ENCODE data around the gene LMTK3.

Gene LMTK3

GRCh38 chr19:48480183-48480557 lies 31.5 kb downstream of the LMTK3 start:
- Histone ChIP-seq H3K36me3 (ENCODE audit: control insufficient read depth in 1 of 2, insufficient read depth in 2 of 2, low read length in 2 of 2) (peaks cover 64 to 66% of the 10 kb centered on the region in 2 experiments), H3K79me2 (ENCODE audit: control insufficient read depth, insufficient read depth, low read length, poor library complexity) (no peaks in the 10 kb centered on the region), H3K9me3 (ENCODE audit: insufficient read depth, low read depth, low read length) (no peaks in the 10 kb centered on the region), H3K4ac (ENCODE audit: low read depth, low read length) (no peak overlapping the region), H3K27me3 (ENCODE audit: insufficient read depth, low read length) (no peaks in the 10 kb centered on the region), H2AK5ac (ENCODE audit: low read length) (no peak overlapping the region), H2AFZ (ENCODE audit: insufficient read depth, low read length, poor library complexity) (no peak overlapping the region), H3K14ac (ENCODE audit: low read length) (no peak overlapping the region), H4K12ac (ENCODE audit: low read depth, low read length) (no peak overlapping the region), H3K4me3 (ENCODE audit: low read depth, low read length) (no peak overlapping the region), H3K79me1 (ENCODE audit: low read length) (no peaks in the 10 kb centered on the region), H2BK12ac (ENCODE audit: low read length) (no peak overlapping the region), H3K9ac (ENCODE audit: low read length) (no peak overlapping the region), H3K18ac (ENCODE audit: low read length) (no peak overlapping the region), H3K4me2 (ENCODE audit: low read length) (no peak overlapping the region), H4K8ac (ENCODE audit: low read depth, low read length) (no peak overlapping the region), H3K4me1 (ENCODE audit: control insufficient read depth in 1 of 2, insufficient read depth in 2 of 2, low read length in 2 of 2) (no peaks in the 10 kb centered on the region), H4K91ac (ENCODE audit: low read depth, low read length) (no peak overlapping the region), H3K27ac (ENCODE audit: low read depth, low read length) (no peak overlapping the region), H3K23ac (ENCODE audit: low read length) (no peak overlapping the region), H2BK5ac (ENCODE audit: low read depth, low read length, poor library complexity) (no peak overlapping the region), H2BK120ac (ENCODE audit: insufficient read depth, low read length, poor library complexity) (no peak overlapping the region)
- peak in 1 of 2 donors; percentile 42 for DNase-seq
- no CpG with 5 or more reads among the region's 32 CpGs for WGBS (ENCODE audit: extremely low coverage, insufficient coverage, insufficient read length)

- Histone ChIP-seq H4K8ac (ENCODE audit: low read depth, low read length) (no peak overlapping the region), H2BK12ac (ENCODE audit: low read length) (no peak overlapping the region)
- WGBS (ENCODE audit: extremely low coverage, insufficient coverage, insufficient read length) = no CpG with 5 or more reads among the region's 7 CpGs
These were observed 31.9 kb downstream of the LMTK3 start for GRCh38 chr19:48479686-48480085.

GRCh38 chr19:48478339-48479256 lies 33.0 kb downstream of the LMTK3 start:
- Histone ChIP-seq H3K4me1 (ENCODE audit: control insufficient read depth in 1 of 2, insufficient read depth in 2 of 2, low read length in 2 of 2) (peaks cover 0 to 3% of the 10 kb centered on the region in 2 experiments), H3K36me3 (ENCODE audit: control insufficient read depth in 1 of 2, insufficient read depth in 2 of 2, low read length in 2 of 2) (peaks cover 79% of the 10 kb centered on the region in 2 experiments), H3K4ac (ENCODE audit: low read depth, low read length) (no peak overlapping the region), H3K4me2 (ENCODE audit: low read length) (no peak overlapping the region), H3K27ac (ENCODE audit: low read depth, low read length) (no peak overlapping the region), H3K27me3 (ENCODE audit: insufficient read depth, low read length) (no peaks in the 10 kb centered on the region), H2BK120ac (ENCODE audit: insufficient read depth, low read length, poor library complexity) (no peak overlapping the region), H3K4me3 (ENCODE audit: low read depth, low read length) (no peak overlapping the region), H3K79me1 (ENCODE audit: low read length) (no peaks in the 10 kb centered on the region), H4K8ac (ENCODE audit: low read depth, low read length) (no peak overlapping the region), H2BK12ac (ENCODE audit: low read length) (no peak overlapping the region), H2AFZ (ENCODE audit: insufficient read depth, low read length, poor library complexity) (no peak overlapping the region), H3K14ac (ENCODE audit: low read length) (no peak overlapping the region), H2AK5ac (ENCODE audit: low read length) (no peak overlapping the region), H3K79me2 (ENCODE audit: control insufficient read depth, insufficient read depth, low read length, poor library complexity) (no peaks in the 10 kb centered on the region), H3K9ac (ENCODE audit: low read length) (no peak overlapping the region), H3K9me3 (ENCODE audit: insufficient read depth, low read depth, low read length) (no peaks in the 10 kb centered on the region), H2BK5ac (ENCODE audit: low read depth, low read length, poor library complexity) (no peak overlapping the region), H3K18ac (ENCODE audit: low read length) (no peak overlapping the region), H4K12ac (ENCODE audit: low read depth, low read length) (no peak overlapping the region), H4K91ac (ENCODE audit: low read depth, low read length) (no peak overlapping the region), H3K23ac (ENCODE audit: low read length) (no peak overlapping the region)
- no CpG with 5 or more reads among the region's 29 CpGs for WGBS (ENCODE audit: extremely low coverage, insufficient coverage, insufficient read length)
- DNase-seq = no peak

More at GRCh38 chr19:48479686-48480085, 31.9 kb downstream of the LMTK3 start:
- H2AK5ac ChIP-seq (ENCODE audit: low read length) = no peak overlapping the region
- no peak overlapping the region for H2BK120ac ChIP-seq (ENCODE audit: insufficient read depth, low read length, poor library complexity)
- no peaks in the 10 kb centered on the region for H3K4me1 ChIP-seq (ENCODE audit: control insufficient read depth in 1 of 2, insufficient read depth in 2 of 2, low read length in 2 of 2)
- no peak overlapping the region for H3K18ac ChIP-seq (ENCODE audit: low read length)
- H3K4me3 ChIP-seq (ENCODE audit: low read depth, low read length) = no peak overlapping the region
- no peaks in the 10 kb centered on the region for H3K27me3 ChIP-seq (ENCODE audit: insufficient read depth, low read length)
- no peaks in the 10 kb centered on the region for H3K79me2 ChIP-seq (ENCODE audit: control insufficient read depth, insufficient read depth, low read length, poor library complexity)
- H3K23ac ChIP-seq (ENCODE audit: low read length) = no peak overlapping the region
- no peak overlapping the region for H2AFZ ChIP-seq (ENCODE audit: insufficient read depth, low read length, poor library complexity)
- no peak overlapping the region for H3K4me2 ChIP-seq (ENCODE audit: low read length)
- no peak overlapping the region for H4K12ac ChIP-seq (ENCODE audit: low read depth, low read length)
- no peak overlapping the region for H3K27ac ChIP-seq (ENCODE audit: low read depth, low read length)
- H2BK5ac ChIP-seq (ENCODE audit: low read depth, low read length, poor library complexity) = no peak overlapping the region
- no peaks in the 10 kb centered on the region for H3K79me1 ChIP-seq (ENCODE audit: low read length)
- no peak overlapping the region for H3K14ac ChIP-seq (ENCODE audit: low read length)
- H3K9ac ChIP-seq (ENCODE audit: low read length) = no peak overlapping the region
- H4K91ac ChIP-seq (ENCODE audit: low read depth, low read length) = no peak overlapping the region
- peaks cover 68 to 70% of the 10 kb centered on the region in 2 experiments for H3K36me3 ChIP-seq (ENCODE audit: control insufficient read depth in 1 of 2, insufficient read depth in 2 of 2, low read length in 2 of 2)
- DNase-seq = no peak
- no peaks in the 10 kb centered on the region for H3K9me3 ChIP-seq (ENCODE audit: insufficient read depth, low read depth, low read length)
- no peak overlapping the region for H3K4ac ChIP-seq (ENCODE audit: low read depth, low read length)

- H4K12ac ChIP-seq (ENCODE audit: low read depth, low read length) = no peak overlapping the region
- no peak overlapping the region for H3K23ac ChIP-seq (ENCODE audit: low read length)
- no peak overlapping the region for H2AK5ac ChIP-seq (ENCODE audit: low read length)
- no peak overlapping the region for H2BK120ac ChIP-seq (ENCODE audit: insufficient read depth, low read length, poor library complexity)
- H3K9ac ChIP-seq (ENCODE audit: low read length) = no peak overlapping the region
- no peaks in the 10 kb centered on the region for H3K27me3 ChIP-seq (ENCODE audit: insufficient read depth, low read length)
- H3K14ac ChIP-seq (ENCODE audit: low read length) = no peak overlapping the region
- no peak overlapping the region for H2BK5ac ChIP-seq (ENCODE audit: low read depth, low read length, poor library complexity)
- H2BK12ac ChIP-seq (ENCODE audit: low read length) = no peak overlapping the region
- peaks cover 84 to 87% of the 10 kb centered on the region in 2 experiments for H3K36me3 ChIP-seq (ENCODE audit: control insufficient read depth in 1 of 2, insufficient read depth in 2 of 2, low read length in 2 of 2)
- no peak overlapping the region for H4K8ac ChIP-seq (ENCODE audit: low read depth, low read length)
- no peaks in the 10 kb centered on the region for H3K79me2 ChIP-seq (ENCODE audit: control insufficient read depth, insufficient read depth, low read length, poor library complexity)
- H4K91ac ChIP-seq (ENCODE audit: low read depth, low read length) = no peak overlapping the region
- no peaks in the 10 kb centered on the region for H3K9me3 ChIP-seq (ENCODE audit: insufficient read depth, low read depth, low read length)
- no peak overlapping the region for H3K4me3 ChIP-seq (ENCODE audit: low read depth, low read length)
- H3K18ac ChIP-seq (ENCODE audit: low read length) = no peak overlapping the region
- H3K79me1 ChIP-seq (ENCODE audit: low read length) = no peaks in the 10 kb centered on the region
- DNase-seq = no peak
- H3K4me2 ChIP-seq (ENCODE audit: low read length) = no peak overlapping the region
- peaks cover 0 to 9% of the 10 kb centered on the region in 2 experiments for H3K4me1 ChIP-seq (ENCODE audit: control insufficient read depth in 1 of 2, insufficient read depth in 2 of 2, low read length in 2 of 2)
- no peak overlapping the region for H2AFZ ChIP-seq (ENCODE audit: insufficient read depth, low read length, poor library complexity)
- no CpG with 5 or more reads among the region's 22 CpGs for WGBS (ENCODE audit: extremely low coverage, insufficient coverage, insufficient read length)
- no peak overlapping the region for H3K4ac ChIP-seq (ENCODE audit: low read depth, low read length)
- H3K27ac ChIP-seq (ENCODE audit: low read depth, low read length) = no peak overlapping the region
These were observed 33.8 kb downstream of the LMTK3 start for GRCh38 chr19:48477698-48478338.

Data from trophoblast cell (in vitro differentiated cells and primary cell).